Renal cortical epithelial cell (primary cell): ENCODE measurements around the gene RMDN2. TPM values are rescaled to one million over a fixed set of nuclear protein-coding genes. Genes with fewer than 3 reads are reported as not detected.
"Not testable (repeated sequence)": the region's sequence is repeated elsewhere in the genome, so short reads cannot be mapped to it uniquely, and the experiment has no call there.

Experiments
- DNase-seq: peaks from one replicate; pipeline ENCODE4 v3.0.0-alpha.2; 2011; ENCODE audit warnings: low read depth
- total RNA-seq: library from RNA; depleted of rRNA; stranded (reverse); fragments of >200 nt; gene quantifications from 2 replicates; pipeline ENCODE4 v1.2.3, GENCODE V29; 2014

RMDN2 gene
- total RNA-seq, 1 donor from 2014 or later, result 18.1 TPM

DNA sequence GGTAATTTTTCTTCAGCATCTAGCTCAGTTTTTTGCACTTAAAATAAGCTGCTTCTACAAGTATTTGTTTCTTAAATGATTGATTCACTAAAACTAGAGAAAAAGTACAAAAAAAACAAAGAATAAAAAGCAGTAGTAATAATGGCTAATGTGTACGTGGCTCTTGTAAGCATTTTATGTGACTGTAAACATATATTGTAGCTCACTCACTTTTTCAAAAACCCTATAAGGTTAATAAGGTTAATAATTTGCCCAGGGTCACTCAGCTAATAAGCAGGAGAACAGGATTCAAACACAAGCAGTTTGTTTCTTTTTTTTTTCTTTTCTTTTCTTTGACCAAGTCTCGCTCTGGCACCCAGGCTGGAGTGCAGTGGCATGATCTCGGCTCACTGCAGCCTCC is 67.5 kb downstream of the RMDN2 start:
- DNase-seq, result peak; percentile 77

DNA sequence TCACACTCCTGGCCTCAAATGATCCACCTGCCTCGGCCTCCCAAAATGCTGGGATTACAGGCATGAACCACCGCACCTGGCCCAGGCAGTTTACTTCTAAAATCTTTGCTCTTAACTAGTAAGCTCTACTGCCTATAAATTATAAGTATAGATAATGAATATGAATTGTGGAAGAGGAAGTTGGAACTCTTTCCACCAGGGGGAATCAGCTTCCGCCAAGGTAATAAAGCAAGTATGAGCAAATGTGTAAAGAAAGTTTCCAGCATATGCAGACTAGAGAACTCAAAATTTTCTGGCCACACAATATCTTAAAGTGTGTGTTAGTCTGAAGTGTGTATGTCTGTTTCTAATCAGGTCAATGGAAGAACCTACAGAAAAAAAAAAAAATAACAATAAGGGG is 68.1 kb downstream of the RMDN2 start:
- DNase-seq, result peak; percentile 56

- peak; percentile 69 for DNase-seq
Measured at GRCh38 chr2:37997629-37998028, 72.5 kb downstream of the RMDN2 start.

DNA sequence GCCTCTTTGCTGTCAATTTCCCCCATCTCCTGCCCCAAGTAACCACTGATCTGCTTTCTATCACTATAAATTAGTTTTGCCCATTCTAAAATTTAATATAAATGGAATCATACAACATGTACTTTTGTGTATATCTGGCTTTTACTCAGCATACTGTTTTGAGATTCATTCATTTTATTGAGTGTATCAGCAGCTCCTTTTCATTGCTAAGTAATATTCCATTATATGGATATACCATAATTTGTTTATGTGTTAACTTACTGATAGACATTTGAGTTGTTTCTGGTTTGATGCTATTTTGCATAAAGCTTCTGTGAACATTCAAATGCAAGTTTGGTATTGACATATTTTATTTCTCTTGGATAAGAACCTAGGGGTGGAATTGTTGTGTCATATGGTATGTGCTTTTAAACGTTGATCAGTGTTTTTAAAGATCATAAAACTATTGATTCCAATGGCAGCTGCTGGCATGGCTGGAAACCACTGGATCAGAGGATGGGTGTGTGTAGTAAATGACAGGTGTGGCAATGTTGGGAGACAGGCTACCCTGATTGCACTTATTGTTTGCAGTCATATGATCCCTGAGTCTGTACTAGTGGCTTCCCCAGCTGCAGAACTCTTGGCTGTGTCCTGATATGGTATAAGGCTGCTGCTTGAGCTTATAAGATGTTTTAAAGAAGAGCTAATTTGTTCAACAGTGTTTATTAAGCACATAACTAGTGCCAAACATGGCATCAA is 75.6 kb downstream of the RMDN2 start:
- DNase-seq, result no peak

- not testable (repeated sequence) for DNase-seq
Measured at GRCh38 chr2:38010187-38010586, 85.1 kb downstream of the RMDN2 start.

DNA sequence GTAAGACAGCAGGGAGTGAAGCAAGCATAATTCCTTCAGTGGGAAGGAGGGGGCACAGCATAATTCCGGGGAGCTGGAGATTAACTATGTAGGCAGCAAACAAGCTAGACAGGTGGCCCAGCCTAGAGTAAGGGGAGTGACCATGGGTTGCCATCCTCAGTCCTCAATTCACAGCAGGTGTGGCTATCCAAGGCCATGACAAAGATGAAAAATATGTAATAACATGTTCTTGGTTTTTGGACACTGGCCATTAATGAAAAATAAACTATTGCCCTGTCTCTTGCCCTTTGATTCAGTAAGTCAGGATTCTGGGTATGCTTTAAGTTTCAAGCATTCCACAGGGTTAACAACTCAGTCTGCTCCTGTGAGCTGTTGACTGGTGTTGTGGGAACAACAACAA is 85.9 kb downstream of the RMDN2 start:
- DNase-seq, result peak; percentile 70

DNA sequence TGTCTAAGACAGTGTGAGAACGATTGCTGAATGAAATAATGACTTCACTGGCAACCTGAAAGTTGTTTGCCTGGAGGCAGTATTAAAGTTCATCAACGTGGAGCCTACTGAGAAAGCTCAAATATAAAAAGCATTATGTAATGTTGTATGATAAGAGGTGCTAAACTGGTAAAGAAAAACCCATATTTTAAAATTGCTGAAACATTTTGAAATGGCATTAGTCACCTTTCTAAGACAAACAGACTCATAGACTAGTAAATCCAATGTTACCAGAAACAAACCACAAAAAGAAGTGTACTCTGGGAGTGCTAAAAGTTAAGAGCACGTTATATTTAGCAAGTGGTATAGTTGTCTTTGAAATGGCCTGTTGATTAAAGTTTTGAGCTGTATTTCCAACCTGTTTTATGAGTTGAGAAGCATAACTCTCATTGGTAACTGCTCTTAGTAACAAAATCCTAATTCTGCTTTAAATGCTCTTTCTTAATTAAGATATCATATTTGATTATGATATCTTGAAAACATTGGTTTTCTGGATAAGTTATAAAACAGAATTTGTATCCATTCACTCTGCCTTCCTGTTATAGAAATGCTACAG is 88.2 kb downstream of the RMDN2 start:
- peak; percentile 72 for DNase-seq

- peak; percentile 59 for DNase-seq
Measured at GRCh38 chr2:38016219-38016618, 91.1 kb downstream of the RMDN2 start.

- DNase-seq, result no peak
Measured at GRCh38 chr2:38017836-38018235, 92.7 kb downstream of the RMDN2 start.

GRCh38 chr2:38020359-38021069 is 95.4 kb downstream of the RMDN2 start:
- not testable (repeated sequence) for DNase-seq

- no peak for DNase-seq
Measured at GRCh38 chr2:38021589-38021988, 96.5 kb downstream of the RMDN2 start.

- DNase-seq, result no peak
Measured at GRCh38 chr2:38026846-38027245, 101.8 kb downstream of the RMDN2 start.

- DNase-seq, result no peak
Measured at GRCh38 chr2:38028829-38029228, 103.7 kb downstream of the RMDN2 start.

DNA sequence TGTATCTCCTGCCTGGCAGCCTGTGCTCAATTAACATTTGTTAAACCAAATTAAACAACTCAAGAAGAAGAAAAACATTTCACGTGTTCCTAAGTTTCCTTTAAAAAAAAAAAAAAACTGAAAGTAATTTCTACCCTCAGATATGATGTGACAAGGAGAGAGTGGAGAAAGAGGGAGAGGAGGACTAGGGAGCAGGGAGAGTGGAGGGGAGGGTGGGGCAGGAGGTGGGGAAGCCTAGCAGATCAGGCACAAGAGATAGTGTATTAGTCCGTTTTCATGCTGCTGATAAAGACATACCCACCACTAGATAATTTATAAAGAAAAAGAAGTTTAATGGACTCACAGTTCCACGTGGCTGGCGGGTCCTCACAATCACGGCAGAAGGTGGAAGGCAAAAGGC is 104.4 kb downstream of the RMDN2 start:
- DNase-seq, result no peak

DNA sequence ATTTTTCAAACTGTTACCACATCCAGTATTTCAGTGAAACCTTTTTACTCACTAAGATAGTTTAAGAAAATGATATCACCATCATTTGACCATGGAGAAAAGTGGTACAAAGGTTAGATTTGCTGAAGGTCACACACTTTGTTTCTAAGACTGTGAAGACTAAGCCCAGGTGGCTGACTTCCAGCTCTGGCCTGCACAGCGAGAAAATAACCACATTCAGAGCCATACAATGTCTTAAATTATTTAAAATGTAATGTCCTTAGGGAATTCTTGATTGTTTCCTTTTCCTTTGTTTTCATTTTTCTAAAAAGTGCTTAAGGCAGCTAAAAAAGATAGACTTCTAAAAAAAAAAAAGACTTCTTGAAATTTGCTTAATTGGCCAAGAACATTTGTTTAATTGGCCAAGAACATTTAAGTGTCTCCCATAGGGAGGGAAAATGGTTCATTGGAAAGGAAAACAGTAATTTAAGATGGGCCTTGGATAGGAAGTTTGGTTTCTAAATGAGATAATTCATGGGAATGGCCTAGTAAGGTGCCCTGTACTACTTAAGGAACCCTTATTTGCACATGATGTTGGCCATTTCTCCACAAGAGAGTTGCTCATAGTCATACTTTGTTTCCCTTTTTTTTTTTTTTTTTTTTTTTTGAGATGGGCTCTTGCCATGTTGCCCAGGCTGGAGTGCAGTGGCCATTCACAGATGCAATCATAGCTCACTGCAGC is 105.7 kb downstream of the RMDN2 start:
- DNase-seq, result no peak

GRCh38 chr2:38032946-38033345 is 107.9 kb downstream of the RMDN2 start:
- no peak for DNase-seq

- no peak for DNase-seq
Measured at GRCh38 chr2:38033646-38034045, 108.6 kb downstream of the RMDN2 start.

DNA sequence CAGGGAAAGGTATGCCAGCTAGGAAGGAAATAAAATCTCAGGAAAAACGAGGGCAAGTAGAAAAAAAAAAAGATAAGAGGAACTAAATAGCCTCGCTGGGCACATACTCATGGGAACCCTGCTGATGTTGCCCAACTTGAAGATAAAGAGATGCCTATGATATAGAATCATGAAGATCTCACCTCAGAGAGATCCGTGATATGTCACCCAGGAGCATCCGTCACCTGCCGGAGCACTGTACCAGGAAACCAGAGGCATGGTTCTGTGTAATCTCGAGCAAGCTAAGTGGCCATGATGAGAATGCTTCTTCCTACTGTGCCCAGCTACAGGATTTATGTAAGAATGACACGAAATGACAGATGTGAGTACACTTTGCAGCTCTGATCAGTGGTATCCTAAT is 110.9 kb downstream of the RMDN2 start:
- no peak for DNase-seq

DNA sequence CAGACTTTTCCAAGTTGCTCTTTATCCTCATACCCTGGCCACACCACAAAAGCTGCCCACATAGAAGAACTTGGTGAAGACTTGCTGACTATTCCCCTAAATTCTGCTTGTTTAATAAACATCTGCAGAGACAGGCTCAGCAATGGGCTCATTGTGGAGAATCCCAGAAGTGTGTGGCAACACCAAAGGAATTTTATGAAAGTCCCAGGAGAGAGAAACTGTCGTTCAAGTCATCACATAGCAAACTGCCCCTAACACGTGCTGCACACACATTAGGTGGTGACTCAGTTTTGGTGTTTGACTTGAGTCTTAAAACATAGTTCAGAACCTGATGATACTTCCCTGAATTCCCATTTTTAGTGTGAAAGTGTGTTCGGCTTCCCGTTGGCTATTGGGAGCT is 112.2 kb downstream of the RMDN2 start:
- DNase-seq, result no peak

DNA sequence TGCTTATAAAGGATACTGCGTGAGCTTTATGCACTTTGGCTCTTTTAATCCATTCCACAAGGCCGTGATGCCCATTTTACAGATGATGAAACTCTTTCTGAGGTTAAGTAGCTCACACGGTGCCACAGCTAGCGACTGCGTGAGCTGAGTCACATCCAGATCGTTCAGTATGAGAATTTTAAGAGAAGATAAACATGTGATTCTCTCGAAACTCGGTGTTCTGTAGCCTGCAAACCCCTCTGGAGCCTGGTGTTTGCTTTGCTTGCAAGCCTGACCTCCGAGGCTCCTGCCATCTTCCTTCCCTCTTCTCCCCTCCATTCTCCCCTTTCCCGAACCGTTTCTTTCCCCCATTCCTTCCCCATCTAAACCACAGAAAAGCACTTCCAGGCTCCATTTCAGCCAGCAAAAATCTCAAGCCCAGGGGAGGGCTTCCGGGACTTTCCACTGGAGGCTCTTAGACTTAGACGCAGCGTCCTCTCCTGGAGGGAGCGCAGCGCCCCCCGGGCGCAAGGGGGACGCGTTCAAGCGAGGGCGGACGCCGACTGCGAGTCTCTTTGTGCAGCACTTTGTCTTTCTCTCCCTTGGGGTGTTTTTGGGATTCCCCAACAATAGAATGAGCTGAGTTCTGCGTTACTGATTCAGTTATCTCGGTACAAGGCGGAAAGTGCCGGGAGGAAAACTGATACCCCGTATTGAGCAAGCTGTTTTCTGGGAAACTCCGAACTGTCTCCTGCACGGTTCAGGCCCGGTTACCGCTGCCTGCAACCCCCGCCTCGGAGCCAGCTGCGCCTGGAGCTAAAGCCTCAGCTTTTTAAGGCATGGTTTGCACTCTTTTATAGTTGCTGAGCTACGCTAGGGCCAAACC is 112.9 kb downstream of the RMDN2 start:
- peak; percentile 44 for DNase-seq

DNA sequence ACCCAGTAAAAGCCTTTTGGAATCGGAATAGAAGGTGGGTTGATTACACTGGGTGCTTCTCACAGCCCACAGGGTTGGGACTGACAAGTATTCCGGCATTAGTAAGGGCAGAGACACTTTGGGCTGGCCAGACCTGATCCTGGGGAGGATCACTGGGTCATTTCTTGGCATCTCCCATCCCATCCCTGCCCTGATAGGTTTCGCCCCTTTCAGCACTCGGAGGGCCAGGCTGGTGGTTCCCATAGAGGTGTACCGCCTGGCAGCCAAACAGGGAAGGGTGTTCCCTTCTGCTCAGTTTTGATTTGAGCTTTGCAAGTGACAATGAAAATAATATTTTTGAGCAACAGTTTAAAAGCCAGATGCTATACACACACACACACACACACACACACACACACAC is 113.6 kb downstream of the RMDN2 start:
- no peak for DNase-seq
